GM12874 (cell line): ENCODE data around the gene C20orf204.

Experiments
- TF ChIP-seq, protein P1 (sequence below): IDR thresholded peaks from 2 replicates; pipeline ENCODE4 v1.5.1; 2011; ENCODE audit warnings: low read depth, mild to moderate bottlenecking, control low read depth, low read length, moderate library complexity; ENCODE audit not compliant: insufficient read depth

C20orf204 gene

DNA sequence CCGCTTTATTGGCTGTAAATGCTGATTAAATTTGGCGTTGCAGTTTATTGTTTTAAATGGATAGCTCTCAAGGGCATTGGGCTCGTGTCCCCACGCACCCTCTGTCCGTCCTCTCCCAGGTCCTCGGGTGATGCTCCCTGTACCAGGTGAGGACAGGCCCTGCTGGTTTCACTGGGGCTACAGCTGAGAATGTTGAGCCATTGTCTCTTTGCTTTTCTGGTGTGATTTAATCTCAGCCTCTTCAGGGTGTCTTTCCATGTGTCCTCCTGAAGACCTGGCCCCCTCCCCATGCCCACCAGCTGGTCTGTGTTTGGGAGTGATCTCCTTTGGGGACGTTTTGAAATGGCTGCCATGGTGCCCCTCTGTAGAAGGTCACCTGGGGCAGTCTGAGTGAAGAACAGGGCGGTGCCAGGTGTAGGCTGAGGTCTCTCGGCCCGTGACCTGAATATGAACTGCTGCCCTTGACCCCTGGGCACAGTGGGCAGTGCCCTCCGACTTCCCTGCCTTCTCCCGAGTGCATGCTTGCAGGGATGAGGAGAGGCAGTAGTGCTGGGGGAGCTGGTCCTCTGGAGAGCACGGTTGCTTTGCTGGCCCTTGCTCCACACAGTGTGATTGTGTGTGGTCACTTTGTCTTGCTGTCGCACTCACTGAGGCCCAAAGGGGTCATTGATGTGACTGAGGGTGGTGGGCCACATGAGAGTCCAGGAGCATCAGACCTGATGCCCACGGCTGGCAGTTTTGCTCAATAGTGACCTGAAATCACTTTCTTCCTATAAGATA, 12.4 kb upstream of the C20orf204 start:
- TF ChIP-seq, protein P1, sequence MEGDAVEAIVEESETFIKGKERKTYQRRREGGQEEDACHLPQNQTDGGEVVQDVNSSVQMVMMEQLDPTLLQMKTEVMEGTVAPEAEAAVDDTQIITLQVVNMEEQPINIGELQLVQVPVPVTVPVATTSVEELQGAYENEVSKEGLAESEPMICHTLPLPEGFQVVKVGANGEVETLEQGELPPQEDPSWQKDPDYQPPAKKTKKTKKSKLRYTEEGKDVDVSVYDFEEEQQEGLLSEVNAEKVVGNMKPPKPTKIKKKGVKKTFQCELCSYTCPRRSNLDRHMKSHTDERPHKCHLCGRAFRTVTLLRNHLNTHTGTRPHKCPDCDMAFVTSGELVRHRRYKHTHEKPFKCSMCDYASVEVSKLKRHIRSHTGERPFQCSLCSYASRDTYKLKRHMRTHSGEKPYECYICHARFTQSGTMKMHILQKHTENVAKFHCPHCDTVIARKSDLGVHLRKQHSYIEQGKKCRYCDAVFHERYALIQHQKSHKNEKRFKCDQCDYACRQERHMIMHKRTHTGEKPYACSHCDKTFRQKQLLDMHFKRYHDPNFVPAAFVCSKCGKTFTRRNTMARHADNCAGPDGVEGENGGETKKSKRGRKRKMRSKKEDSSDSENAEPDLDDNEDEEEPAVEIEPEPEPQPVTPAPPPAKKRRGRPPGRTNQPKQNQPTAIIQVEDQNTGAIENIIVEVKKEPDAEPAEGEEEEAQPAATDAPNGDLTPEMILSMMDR: no peak

DNA sequence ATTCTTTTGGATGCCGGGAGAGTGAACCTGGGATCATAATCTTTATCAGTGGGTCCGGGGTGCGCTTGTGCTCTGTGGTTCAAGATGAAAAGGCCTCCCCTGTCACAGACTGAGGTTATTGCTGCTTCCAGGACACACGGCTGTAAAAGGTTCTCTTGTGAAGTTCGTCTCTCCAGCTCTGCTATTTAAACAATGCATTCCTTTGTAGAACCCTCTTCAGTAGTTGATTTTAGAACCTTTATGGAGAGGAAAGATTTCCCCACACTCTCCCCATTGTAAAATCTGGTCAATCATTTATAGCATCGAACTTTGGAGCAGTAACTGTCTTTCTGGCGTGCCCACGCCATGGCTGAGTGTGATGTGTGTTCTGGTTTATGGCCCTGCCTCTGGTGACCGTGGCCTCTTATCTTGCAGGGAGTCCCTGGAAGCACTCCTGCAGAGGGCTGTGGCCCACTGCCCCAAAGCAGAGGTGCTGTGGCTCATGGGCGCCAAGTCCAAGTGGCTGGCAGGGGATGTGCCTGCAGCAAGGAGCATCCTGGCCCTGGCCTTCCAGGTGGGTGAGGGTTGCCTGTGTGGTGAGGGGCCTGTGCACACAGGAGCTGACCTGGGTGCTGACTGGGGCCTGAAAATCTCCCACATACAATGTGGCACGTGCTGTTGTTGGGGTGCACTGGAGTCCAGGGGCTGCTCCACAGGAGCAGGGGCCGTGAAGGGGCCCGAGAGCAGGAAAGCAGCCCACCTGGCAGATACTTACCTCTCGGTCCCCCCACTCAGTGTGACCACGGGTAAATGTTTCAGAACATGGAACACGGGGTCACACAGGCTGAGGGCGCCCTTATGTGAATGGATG, 11.6 kb upstream of the C20orf204 start:
- TF ChIP-seq, protein P1: no peak

DNA sequence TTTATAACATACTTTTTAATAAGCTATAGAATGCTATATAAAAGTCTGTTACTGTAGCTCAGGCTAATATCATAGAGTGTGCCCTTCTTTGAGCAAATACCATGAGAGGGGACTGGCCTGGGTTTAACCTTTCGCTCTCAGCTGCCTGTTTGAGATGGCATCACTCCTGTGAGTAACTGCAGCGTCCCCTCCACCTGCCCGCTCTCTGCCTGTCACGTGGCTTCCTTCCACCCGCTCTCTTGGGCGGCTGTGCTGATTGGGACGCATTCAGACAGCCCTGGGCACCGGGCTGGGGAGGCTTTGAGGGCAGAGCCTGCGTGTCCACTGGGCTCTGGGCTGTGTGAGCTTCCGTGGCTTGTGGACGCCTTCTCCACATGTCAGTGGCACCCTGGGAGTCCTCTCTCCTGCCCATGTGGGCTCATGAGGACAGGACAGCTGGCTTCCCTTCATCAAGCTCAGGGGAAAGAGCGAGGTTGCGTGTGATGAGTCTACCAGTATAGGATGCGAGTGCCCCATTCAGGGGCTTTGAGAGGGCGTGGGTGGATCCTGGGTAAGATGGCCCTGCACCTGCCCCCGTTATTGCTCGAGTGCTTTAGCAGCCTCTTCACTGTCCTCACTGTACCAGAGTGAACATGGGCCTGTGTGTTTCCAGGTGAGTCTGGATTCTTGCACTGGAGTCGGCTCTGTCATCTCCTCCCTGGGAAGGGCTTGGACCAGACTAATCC, 10.7 kb upstream of the C20orf204 start:
- TF ChIP-seq, protein P1: no peak

DNA sequence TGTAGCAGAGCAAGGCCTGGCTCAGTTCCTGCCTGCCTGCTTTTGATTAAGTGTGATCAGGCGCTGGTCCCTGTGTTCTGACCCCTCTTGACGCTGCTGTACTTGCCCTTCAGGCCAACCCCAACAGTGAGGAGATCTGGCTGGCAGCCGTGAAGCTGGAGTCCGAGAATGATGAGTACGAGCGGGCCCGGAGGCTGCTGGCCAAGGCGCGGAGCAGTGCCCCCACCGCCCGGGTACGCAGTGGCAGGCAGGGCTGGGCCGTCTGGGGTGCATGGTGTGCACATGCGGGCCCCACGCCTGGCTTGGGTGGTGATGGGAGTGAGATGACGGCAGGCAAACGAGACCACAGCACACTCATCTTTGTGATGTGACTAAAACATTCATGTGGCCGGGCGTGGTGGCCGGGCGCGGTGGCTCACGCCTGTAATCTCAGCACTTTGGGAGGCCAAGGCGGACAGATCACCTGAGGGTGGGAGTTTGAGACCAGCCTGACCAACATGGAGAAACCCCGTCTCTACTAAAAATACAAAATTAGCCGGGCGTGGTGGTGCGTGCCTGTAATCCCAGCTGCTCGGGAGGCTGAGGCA, 10.1 kb upstream of the C20orf204 start:
- TF ChIP-seq, protein P1: no peak

DNA sequence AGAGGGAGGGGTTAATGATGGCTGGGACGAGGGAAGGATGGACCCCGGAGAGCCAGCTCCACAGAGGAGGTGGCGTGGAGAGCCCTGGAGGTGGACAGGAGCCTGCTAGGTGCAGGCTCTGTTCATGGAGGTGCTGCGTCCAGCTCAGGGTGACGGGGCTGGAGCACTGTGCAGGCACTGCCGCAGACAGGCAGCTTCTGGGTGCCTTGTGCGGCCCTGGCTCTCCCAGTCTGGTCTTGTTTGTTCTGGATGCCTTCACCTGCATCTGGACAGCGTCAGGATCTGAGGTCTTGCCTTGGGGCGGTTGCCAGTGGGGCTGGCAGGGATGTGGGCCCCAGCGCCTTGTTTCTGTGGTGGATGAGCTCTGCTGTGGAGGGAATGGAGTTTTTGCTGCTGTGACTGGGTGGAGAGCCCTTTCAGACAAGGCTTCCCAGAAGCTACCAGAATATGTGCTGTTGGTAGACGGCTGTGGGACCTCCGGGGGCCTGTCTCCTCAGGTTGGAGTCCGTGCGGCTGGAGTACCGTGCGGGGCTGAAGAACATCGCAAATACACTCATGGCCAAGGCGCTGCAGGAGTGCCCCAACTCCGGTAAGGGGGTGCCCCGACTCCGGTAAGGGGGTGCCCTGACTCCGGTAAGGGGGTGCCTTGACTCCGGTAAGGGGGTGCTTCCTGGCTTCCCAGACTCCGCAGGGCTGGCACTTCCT, 7.8 kb upstream of the C20orf204 start:
- TF ChIP-seq, protein P1: no peak

DNA sequence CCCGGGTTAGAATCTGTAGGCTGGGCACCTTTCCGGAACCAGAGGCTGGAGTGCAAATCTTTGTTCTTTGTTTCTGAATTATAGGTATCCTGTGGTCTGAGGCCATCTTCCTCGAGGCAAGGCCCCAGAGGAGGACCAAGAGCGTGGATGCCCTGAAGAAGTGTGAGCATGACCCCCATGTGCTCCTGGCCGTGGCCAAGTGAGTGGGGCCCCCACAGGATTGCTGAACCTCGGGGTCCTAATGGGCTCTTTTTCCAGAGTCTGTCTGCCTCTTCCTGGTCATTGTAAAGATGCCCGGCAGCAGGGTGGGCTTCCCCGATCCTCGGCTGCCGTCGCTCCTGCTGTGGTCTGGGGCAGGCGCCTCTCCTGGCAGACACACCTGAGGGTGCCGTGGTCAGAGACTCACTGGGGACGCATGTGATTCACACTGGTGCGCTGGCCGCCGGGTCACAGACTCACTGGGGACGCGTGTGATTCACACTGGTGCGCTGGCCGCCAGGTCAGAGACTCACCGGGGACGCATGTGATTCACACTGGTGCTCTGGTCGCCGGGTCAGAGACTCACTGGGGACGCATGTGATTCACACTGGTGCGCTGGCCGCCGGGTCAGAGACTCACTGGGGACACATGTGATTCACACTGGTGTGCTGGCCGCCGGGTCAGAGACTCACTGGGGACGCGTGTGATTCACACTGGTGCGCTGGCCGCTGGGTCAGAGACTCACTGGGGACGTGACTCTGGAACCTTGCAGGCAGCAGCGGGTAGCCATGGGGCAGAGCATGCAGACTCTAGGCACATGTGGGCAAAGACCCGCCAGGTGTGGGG, 6.5 kb upstream of the C20orf204 start:
- TF ChIP-seq, protein P1: no peak
